MM.1S (cell line): ENCODE data around the gene SERF2.
"Not testable (repeated sequence)": the region's sequence is repeated elsewhere in the genome, so short reads cannot be mapped to it uniquely, and the experiment has no call there.

Source experiments
- DNase-seq: peaks from one replicate; pipeline ENCODE4 v3.0.0-alpha.2; 2015
- H2AFZ ChIP-seq: fragments of 300-600 bp; sonication (generic); 2 replicates; pipeline ENCODE4 v1.6.0; 2016; ENCODE audit warnings: antibody characterized with exemption, low read length
- H3F3A ChIP-seq: fragments of 300-600 bp; sonication (generic); 2 replicates; pipeline ENCODE4 v1.6.1; 2016; ENCODE audit warnings: mild to moderate bottlenecking, antibody characterized with exemption, low read length, moderate library complexity, mixed read lengths; ENCODE audit not compliant: insufficient read depth
- H3K27ac ChIP-seq: fragments of 300-600 bp; sonication (generic); 2 replicates; pipeline ENCODE4 v1.5.1; 2016; ENCODE audit warnings: mild to moderate bottlenecking, low read length
- H3K27me3 ChIP-seq: fragments of 300-600 bp; sonication (generic); replicated peaks from 2 replicates; pipeline ENCODE4 v1.6.0; 2016; ENCODE audit warnings: low read length; ENCODE audit not compliant: insufficient read depth
- H3K36me3 ChIP-seq: fragments of 300-600 bp; sonication (generic); replicated peaks from 2 replicates; pipeline ENCODE4 v1.6.1; 2016; ENCODE audit warnings: mild to moderate bottlenecking, low read length, mixed read lengths; ENCODE audit not compliant: insufficient read depth
- H3K4me1 ChIP-seq: fragments of 300-600 bp; sonication (generic); 2 replicates; pipeline ENCODE4 v1.6.1; 2016; ENCODE audit warnings: low read length, mixed read lengths
- H3K4me2 ChIP-seq: fragments of 300-600 bp; sonication (generic); 2 replicates; pipeline ENCODE4 v1.6.0; 2016; ENCODE audit warnings: low read depth, low read length
- H3K4me3 ChIP-seq: fragments of 300-600 bp; sonication (generic); 2 replicates; pipeline ENCODE4 v1.5.1; 2016; ENCODE audit warnings: low read length, mixed read lengths
- H3K79me2 ChIP-seq: fragments of 300-600 bp; sonication (generic); 2 replicates; pipeline ENCODE4 v1.6.1; 2016; ENCODE audit warnings: mixed run types, low read length, mixed read lengths
- H3K9ac ChIP-seq: fragments of 300-600 bp; sonication (generic); 2 replicates; pipeline ENCODE4 v1.6.1; 2016; ENCODE audit warnings: low read length, mixed read lengths
- H3K9me2 ChIP-seq: fragments of 300-600 bp; sonication (generic); replicated peaks from 2 replicates; pipeline ENCODE4 v1.6.1; 2016; ENCODE audit warnings: mild to moderate bottlenecking, low read length, mixed read lengths; ENCODE audit not compliant: insufficient read depth
- H3K9me3 ChIP-seq: fragments of 300-600 bp; sonication (generic); replicated peaks from 2 replicates; pipeline ENCODE4 v1.6.1; 2016; ENCODE audit warnings: mild to moderate bottlenecking, low read length, mixed read lengths; ENCODE audit not compliant: insufficient read depth
- H4K20me1 ChIP-seq: fragments of 300-600 bp; sonication (generic); 2 replicates; pipeline ENCODE4 v1.6.1; 2016; ENCODE audit warnings: mild to moderate bottlenecking, low read length, moderate library complexity, mixed read lengths; ENCODE audit not compliant: insufficient read depth
- EZH2 ChIP-seq: fragments of 300-600 bp; sonication (generic); optimal IDR thresholded peaks from 2 replicates; pipeline ENCODE3; 2017; ENCODE audit warnings: low read depth, mild to moderate bottlenecking, antibody characterized with exemption, low read length, mixed read lengths
- EZH2phosphoT487 ChIP-seq: fragments of 300-600 bp; sonication (generic); IDR thresholded peaks from 2 replicates; pipeline ENCODE4 v1.6.1; 2018; ENCODE audit warnings: antibody characterized with exemption, low read length
- TF ChIP-seq, protein P1 (sequence below): fragments of 300-600 bp; sonication (generic); IDR thresholded peaks from 2 replicates; pipeline ENCODE4 v1.5.1; 2016; ENCODE audit warnings: antibody characterized with exemption, low read length, mixed read lengths

SERF2 gene

DNA sequence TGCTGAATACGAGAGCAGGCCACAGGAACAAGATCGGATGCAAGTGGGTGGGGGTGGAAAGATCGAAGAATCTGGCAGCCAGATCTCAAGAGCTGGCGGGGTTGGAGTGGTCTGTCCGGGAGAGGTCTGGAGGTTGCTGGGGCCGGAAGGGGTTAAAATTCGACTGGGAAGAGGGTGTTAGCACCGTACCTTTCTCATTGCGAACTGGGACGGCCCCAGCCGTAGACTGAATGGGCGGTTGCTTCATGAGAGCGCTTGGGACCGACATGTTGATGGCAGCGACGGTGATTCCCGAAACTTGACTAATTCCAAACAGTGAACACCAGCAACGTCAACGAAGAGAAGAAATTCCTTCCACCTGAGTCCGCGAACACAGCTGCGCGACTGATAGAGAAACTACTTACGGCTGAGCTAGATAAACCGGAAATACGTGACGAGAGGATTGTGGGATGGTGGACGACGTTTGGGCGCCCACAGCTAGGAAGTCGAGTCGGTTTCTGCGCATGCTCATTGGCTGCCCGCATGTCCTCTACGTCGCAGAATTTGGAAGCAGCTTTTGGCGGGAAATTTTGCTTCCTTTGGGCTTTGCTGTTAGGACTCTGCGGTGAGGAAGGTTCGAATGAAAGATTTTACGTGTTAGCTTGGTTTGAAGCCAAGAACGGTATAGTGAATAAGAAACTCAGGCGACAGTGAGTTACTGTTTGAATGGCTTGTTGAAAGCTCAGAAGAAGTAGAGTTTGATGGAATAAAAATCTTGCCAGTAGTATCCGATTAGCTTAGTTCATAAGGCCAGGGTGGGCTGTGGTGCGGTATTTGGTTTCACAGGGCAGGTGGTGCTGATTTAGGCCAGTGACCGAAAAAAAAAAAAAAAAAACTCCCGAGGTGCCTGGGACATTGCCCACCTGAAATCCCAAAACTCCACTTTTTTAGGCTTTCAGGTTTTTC lies 32.5 kb downstream of the SERF2 start, which contains the start of gene MFAP1:
MFAP1 (minus strand) TSS at position 389 of the 945 bp plus-strand sequence; CDS start at position 268, 121 bp downstream.
- TF ChIP-seq, protein P1, sequence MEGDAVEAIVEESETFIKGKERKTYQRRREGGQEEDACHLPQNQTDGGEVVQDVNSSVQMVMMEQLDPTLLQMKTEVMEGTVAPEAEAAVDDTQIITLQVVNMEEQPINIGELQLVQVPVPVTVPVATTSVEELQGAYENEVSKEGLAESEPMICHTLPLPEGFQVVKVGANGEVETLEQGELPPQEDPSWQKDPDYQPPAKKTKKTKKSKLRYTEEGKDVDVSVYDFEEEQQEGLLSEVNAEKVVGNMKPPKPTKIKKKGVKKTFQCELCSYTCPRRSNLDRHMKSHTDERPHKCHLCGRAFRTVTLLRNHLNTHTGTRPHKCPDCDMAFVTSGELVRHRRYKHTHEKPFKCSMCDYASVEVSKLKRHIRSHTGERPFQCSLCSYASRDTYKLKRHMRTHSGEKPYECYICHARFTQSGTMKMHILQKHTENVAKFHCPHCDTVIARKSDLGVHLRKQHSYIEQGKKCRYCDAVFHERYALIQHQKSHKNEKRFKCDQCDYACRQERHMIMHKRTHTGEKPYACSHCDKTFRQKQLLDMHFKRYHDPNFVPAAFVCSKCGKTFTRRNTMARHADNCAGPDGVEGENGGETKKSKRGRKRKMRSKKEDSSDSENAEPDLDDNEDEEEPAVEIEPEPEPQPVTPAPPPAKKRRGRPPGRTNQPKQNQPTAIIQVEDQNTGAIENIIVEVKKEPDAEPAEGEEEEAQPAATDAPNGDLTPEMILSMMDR = no peak
- no peak for TF ChIP-seq EZH2phosphoT487
- no peak for TF ChIP-seq EZH2
- H3K36me3 ChIP-seq = peaks cover 4% of the 10 kb centered on the region; the same call in 1 of the 2 replicates
- H2AFZ ChIP-seq = peak within 1 kb of the TSS; percentile 79
- no peaks in the 10 kb centered on the region for H3K9me2 ChIP-seq
- H3K9ac ChIP-seq = peak within 1 kb of the TSS; percentile 89
- DNase-seq = peak; percentile 99
- H3K79me2 ChIP-seq = peaks cover 74% of the 10 kb centered on the region
- H3F3A ChIP-seq = peaks cover 6% of the 10 kb centered on the region; the same call in 1 of the 2 replicates
- peak within 1 kb of the TSS; percentile 91 for H3K4me3 ChIP-seq
- H3K27me3 ChIP-seq = no peaks in the 10 kb centered on the region
- no peaks in the 10 kb centered on the region for H4K20me1 ChIP-seq
- peak within 1 kb of the TSS; percentile 56 for H3K4me2 ChIP-seq
- H3K4me1 ChIP-seq = peaks cover 7% of the 10 kb centered on the region
- H3K27ac ChIP-seq = peak within 1 kb of the TSS; percentile 77
- H3K9me3 ChIP-seq = no peaks in the 10 kb centered on the region

DNA sequence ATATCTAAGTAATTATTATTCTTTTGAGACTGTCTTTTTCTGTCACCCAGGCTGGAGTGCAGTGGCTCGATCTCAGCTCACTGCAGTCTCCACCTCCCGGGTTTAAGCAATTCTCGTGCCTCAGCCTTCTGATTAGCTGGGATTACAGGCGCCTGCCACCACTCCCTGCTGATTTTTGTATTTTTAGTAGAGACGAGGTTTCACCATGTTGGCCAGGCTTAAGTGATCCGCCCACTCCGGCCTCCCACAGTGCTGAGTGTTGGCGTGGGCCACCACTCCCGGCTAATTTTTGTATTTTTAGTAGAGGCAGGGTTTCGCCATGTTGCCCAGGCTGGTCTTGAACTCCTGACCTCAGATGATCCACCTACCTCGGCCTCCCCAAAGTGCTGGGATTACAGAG lies 33.2 kb downstream of the SERF2 start:
- H3K27ac ChIP-seq, H3K4me2 ChIP-seq, H3K27me3 ChIP-seq, H3K9ac ChIP-seq, H3K9me3 ChIP-seq, H2AFZ ChIP-seq, DNase-seq, H3K4me1 ChIP-seq, H3K36me3 ChIP-seq, H3K4me3 ChIP-seq, H4K20me1 ChIP-seq, H3K9me2 ChIP-seq, H3F3A ChIP-seq: not testable (repeated sequence)
- H3K79me2 ChIP-seq = peaks cover 74% of the 10 kb centered on the region

DNA sequence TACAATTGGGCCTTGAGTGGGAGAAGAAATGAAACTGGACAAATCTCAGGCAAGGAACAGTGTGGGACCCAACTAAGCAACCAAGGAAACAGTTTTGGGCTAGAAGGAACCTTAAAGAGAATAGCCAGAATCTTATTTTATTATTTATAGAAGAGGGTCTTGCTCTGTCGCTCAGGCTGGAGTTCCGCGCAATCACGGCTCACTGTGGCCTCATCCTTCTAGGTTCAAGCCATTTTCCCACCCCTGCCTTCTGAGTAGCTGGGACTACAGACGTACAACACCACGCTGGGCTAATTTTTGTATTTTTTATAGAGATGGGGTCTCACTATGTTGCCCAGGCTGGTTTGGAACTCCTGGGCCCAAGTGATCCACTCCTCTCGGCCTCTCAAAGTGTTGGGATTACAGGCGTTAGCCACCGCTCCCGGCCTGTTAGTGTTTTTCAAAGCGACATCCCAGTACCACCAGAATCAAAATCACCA lies 33.9 kb downstream of the SERF2 start:
- H4K20me1 ChIP-seq = no peaks in the 10 kb centered on the region
- no peaks in the 10 kb centered on the region for H3K27me3 ChIP-seq
- peak overlapping the region; percentile 85; the same call in 1 of the 2 replicates for H3K4me3 ChIP-seq
- H3K36me3 ChIP-seq = peaks cover 4% of the 10 kb centered on the region; the same call in 1 of the 2 replicates
- H3K4me1 ChIP-seq = peaks cover 7% of the 10 kb centered on the region
- TF ChIP-seq EZH2phosphoT487 (no peak), EZH2 (no peak)
- TF ChIP-seq, protein P1 = no peak
- peak overlapping the region; percentile 76 for H2AFZ ChIP-seq
- peak overlapping the region; percentile 89 for H3K9ac ChIP-seq
- no peaks in the 10 kb centered on the region for H3K9me2 ChIP-seq
- DNase-seq = no peak
- H3K9me3 ChIP-seq = no peaks in the 10 kb centered on the region
- peak overlapping the region; percentile 54; the same call in 1 of the 2 replicates for H3K27ac ChIP-seq
- peaks cover 74% of the 10 kb centered on the region for H3K79me2 ChIP-seq
- peaks cover 6% of the 10 kb centered on the region; the same call in 1 of the 2 replicates for H3F3A ChIP-seq
- H3K4me2 ChIP-seq = peak overlapping the region; percentile 19; the same call in 1 of the 2 replicates
